Measurements from ENCODE around the gene SPACA5.
"Not testable (repeated sequence)": the region's sequence is repeated elsewhere in the genome, so short reads cannot be mapped to it uniquely, and the experiment has no call there.

The SPACA5 gene

GRCh38 chrX:48021026-48021900, 14.5 kb downstream of the SPACA5 start:
- DNase-seq (ENCODE audit: low read depth in 2 of 2), result peak; percentile 32 to 53

GRCh38 chrX:48022100-48022499, 15.3 kb downstream of the SPACA5 start:
- no peak for DNase-seq (ENCODE audit: low read depth in 2 of 2)

GRCh38 chrX:48022738-48023137, 15.9 kb downstream of the SPACA5 start:
- no peak for DNase-seq (ENCODE audit: low read depth in 2 of 2)

GRCh38 chrX:48025561-48025960, 18.8 kb downstream of the SPACA5 start:
- DNase-seq (ENCODE audit: low read depth in 2 of 2), result no peak

GRCh38 chrX:48027545-48027944, 20.8 kb downstream of the SPACA5 start:
- not testable (repeated sequence) for DNase-seq (ENCODE audit: low read depth in 2 of 2)

- DNase-seq (ENCODE audit: low read depth in 2 of 2), result no peak
Observed at GRCh38 chrX:48028091-48028490, 21.3 kb downstream of the SPACA5 start.

GRCh38 chrX:48030237-48030636, 23.4 kb downstream of the SPACA5 start:
- DNase-seq (ENCODE audit: low read depth in 2 of 2), result no peak

- not testable (repeated sequence) for DNase-seq (ENCODE audit: low read depth in 2 of 2)
Observed at GRCh38 chrX:48030641-48031173, 23.9 kb downstream of the SPACA5 start.

- DNase-seq (ENCODE audit: low read depth in 2 of 2), result no peak
Observed at GRCh38 chrX:48035891-48036290, 29.1 kb downstream of the SPACA5 start.

- DNase-seq (ENCODE audit: low read depth in 2 of 2), result no peak
Observed at GRCh38 chrX:48043056-48043455, 36.3 kb downstream of the SPACA5 start.

- DNase-seq (ENCODE audit: low read depth in 2 of 2), result no peak
Observed at GRCh38 chrX:48045410-48046311, 38.9 kb downstream of the SPACA5 start.

- no peak for DNase-seq (ENCODE audit: low read depth in 2 of 2)
Observed at GRCh38 chrX:48046846-48047245, 40.1 kb downstream of the SPACA5 start.

GRCh38 chrX:48058621-48059295, 52.0 kb downstream of the SPACA5 start:
- DNase-seq (ENCODE audit: low read depth in 2 of 2), result no peak

- DNase-seq (ENCODE audit: low read depth in 2 of 2), result no peak
Observed at GRCh38 chrX:48059296-48059639, 52.5 kb downstream of the SPACA5 start.
